H9 (cell line): Measurements from ENCODE around the gene OSBP2. TPM values are rescaled to one million over a fixed set of nuclear protein-coding genes. Genes with fewer than 3 reads are reported as not detected.

Experiments used
- DNase-seq: peaks from one replicate; pipeline ENCODE4 v3.0.0-alpha.2; 2017
- H2AFZ ChIP-seq: one replicate; pipeline ENCODE4 v1.6.1; 2013; ENCODE audit warnings: mild to moderate bottlenecking, low read length, control low read depth, moderate library complexity
- H2AK5ac ChIP-seq: 2 replicates; pipeline ENCODE4 v1.6.1; 2013; ENCODE audit warnings: low read length, control low read depth, mixed read lengths; ENCODE audit not compliant: insufficient read length
- H2BK120ac ChIP-seq: one replicate; pipeline ENCODE4 v1.6.1; 2013; ENCODE audit warnings: low read depth, mild to moderate bottlenecking, low read length, control low read depth, inconsistent platforms; ENCODE audit not compliant: poor library complexity, severe bottlenecking
- H2BK12ac ChIP-seq: 2 replicates; pipeline ENCODE4 v1.6.1; 2013; ENCODE audit warnings: low read length, control low read depth, mixed read lengths, low read depth; ENCODE audit not compliant: insufficient read length
- H2BK15ac ChIP-seq: 2 replicates; pipeline ENCODE4 v1.6.1; 2013; ENCODE audit warnings: low read depth, low read length, control low read depth
- H2BK20ac ChIP-seq: one replicate; pipeline ENCODE4 v1.6.1; 2013; ENCODE audit warnings: low read depth, mild to moderate bottlenecking, low read length, control low read depth, inconsistent platforms; ENCODE audit not compliant: poor library complexity, severe bottlenecking
- H2BK5ac ChIP-seq: 2 replicates; pipeline ENCODE4 v1.6.1; 2013; ENCODE audit warnings: low read length, control low read depth, mixed read lengths; ENCODE audit not compliant: insufficient read length
- H3K14ac ChIP-seq: 2 replicates; pipeline ENCODE4 v1.6.1; 2013; ENCODE audit warnings: low read length, control low read depth; ENCODE audit not compliant: insufficient read depth
- H3K18ac ChIP-seq: 2 replicates; pipeline ENCODE4 v1.6.1; 2013; ENCODE audit warnings: low read depth, mild to moderate bottlenecking, mixed read lengths, low read length, control low read depth; ENCODE audit not compliant: insufficient read length
- H3K23ac ChIP-seq: 2 replicates; pipeline ENCODE4 v1.6.1; 2013; ENCODE audit warnings: low read length, control low read depth, mixed read lengths, low read depth; ENCODE audit not compliant: insufficient read length
- H3K23me2 ChIP-seq: 2 replicates; pipeline ENCODE4 v1.6.1; 2013; ENCODE audit warnings: low read depth, mild to moderate bottlenecking, mixed read lengths, low read length, control low read depth; ENCODE audit not compliant: insufficient read length, poor library complexity, severe bottlenecking
- H3K27ac ChIP-seq: 2 replicates; pipeline ENCODE4 v1.5.1; 2013; ENCODE audit warnings: low read length, control low read depth, mixed read lengths, low read depth; ENCODE audit not compliant: insufficient read length
- H3K27me3 ChIP-seq: 2 replicates; pipeline ENCODE4 v1.6.1; 2013; ENCODE audit warnings: low read length, control low read depth, inconsistent platforms; ENCODE audit not compliant: insufficient read depth
- H3K4ac ChIP-seq: 2 replicates; pipeline ENCODE4 v1.6.1; 2013; ENCODE audit warnings: low read depth, mild to moderate bottlenecking, control low read depth, inconsistent platforms, low read length, moderate library complexity
- H3K4me1 ChIP-seq: 2 replicates; pipeline ENCODE4 v1.6.1; 2013; ENCODE audit warnings: low read length, control low read depth, inconsistent platforms; ENCODE audit not compliant: insufficient read depth
- H3K4me2 ChIP-seq: 2 replicates; pipeline ENCODE4 v1.6.1; 2013; ENCODE audit warnings: low read length, control low read depth, mixed read lengths; ENCODE audit not compliant: insufficient read length, insufficient read depth
- H3K56ac ChIP-seq: 2 replicates; pipeline ENCODE4 v1.6.1; 2013; ENCODE audit warnings: low read depth, mild to moderate bottlenecking, mixed read lengths, low read length, control low read depth; ENCODE audit not compliant: insufficient read length
- H3K79me1 ChIP-seq: 2 replicates; pipeline ENCODE4 v1.6.1; 2013; ENCODE audit warnings: low read depth, mild to moderate bottlenecking, moderate library complexity, low read length, control low read depth, inconsistent platforms; ENCODE audit not compliant: insufficient read depth, poor library complexity, severe bottlenecking
- H3K79me2 ChIP-seq: 2 replicates; pipeline ENCODE4 v1.6.1; 2013; ENCODE audit warnings: low read length, control low read depth, inconsistent platforms; ENCODE audit not compliant: insufficient read depth
- H3K9ac ChIP-seq: 2 replicates; pipeline ENCODE4 v1.6.1; 2013; ENCODE audit warnings: low read length, control low read depth, mixed read lengths; ENCODE audit not compliant: insufficient read length; ENCODE audit errors: extremely low read depth
- H3K9me3 ChIP-seq: one replicate; pipeline ENCODE4 v1.6.1; 2013; ENCODE audit warnings: low read depth, low read length, inconsistent platforms; ENCODE audit not compliant: control insufficient read depth
- H3T11ph ChIP-seq: one replicate; pipeline ENCODE4 v1.6.1; 2013; ENCODE audit warnings: mild to moderate bottlenecking, low read length, control low read depth, inconsistent platforms
- H4K20me1 ChIP-seq: one replicate; pipeline ENCODE4 v1.6.1; 2013; ENCODE audit not compliant: control insufficient read depth, insufficient read length, insufficient read depth
- H4K5ac ChIP-seq: 2 replicates; pipeline ENCODE4 v1.6.1; 2013; ENCODE audit warnings: low read depth, mild to moderate bottlenecking, mixed read lengths, low read length, control low read depth; ENCODE audit not compliant: insufficient read length
- H4K8ac ChIP-seq: replicated peaks from 2 replicates; pipeline ENCODE4 v1.6.1; 2013; ENCODE audit warnings: low read length, control low read depth, mixed read lengths, low read depth; ENCODE audit not compliant: insufficient read length
- H4K91ac ChIP-seq: 2 replicates; pipeline ENCODE4 v1.6.1; 2013; ENCODE audit warnings: low read depth, mild to moderate bottlenecking, moderate library complexity, mixed read lengths, low read length, control low read depth; ENCODE audit not compliant: insufficient read length
- H3K27ac Mint-ChIP-seq, 3 experiments: 2 replicates in 2 of 3; 3 replicates in 1 of 3; pipeline ENCODE4 v1.8.0; 2020 to 2021; ENCODE audit warnings: mixed read lengths in 3 of 3, mild to moderate bottlenecking in 1 of 3, moderate library complexity in 1 of 3
- H3K27me3 Mint-ChIP-seq: 2 replicates; pipeline ENCODE4 v1.8.0; 2021; ENCODE audit warnings: low read depth, mild to moderate bottlenecking, moderate library complexity, mixed read lengths
- H3K36me3 Mint-ChIP-seq, 3 experiments: 2 replicates in 2 of 3; 3 replicates in 1 of 3; pipeline ENCODE4 v1.8.0; 2020 to 2021; ENCODE audit warnings: low read depth in 3 of 3, mixed read lengths in 3 of 3; ENCODE audit not compliant: insufficient read depth in 1 of 3
- H3K4me1 Mint-ChIP-seq, 2 experiments: 2 replicates each; pipeline ENCODE4 v1.8.0; 2020; ENCODE audit warnings: mixed read lengths in 2 of 2
- H3K4me3 Mint-ChIP-seq, 2 experiments: 2 replicates in 1 of 2; 3 replicates in 1 of 2; pipeline ENCODE4 v1.8.0; 2020 to 2021; ENCODE audit warnings: mild to moderate bottlenecking in 2 of 2, mixed read lengths in 2 of 2, moderate library complexity in 1 of 2
- H3K9me3 Mint-ChIP-seq, 2 experiments: 2 replicates in 1 of 2; 3 replicates in 1 of 2; pipeline ENCODE4 v1.8.0; 2020; ENCODE audit warnings: mild to moderate bottlenecking in 2 of 2, mixed read lengths in 2 of 2, moderate library complexity in 1 of 2
- WGBS: extraction: QIAGEN DNeasy Blood & Tissue Kit; methylation state at CpG from one replicate; pipeline ENCODE4 v1.1.7; 2013; ENCODE audit warnings: missing lambda C conversion rate, low lambda C conversion rate, mixed read lengths; ENCODE audit not compliant: insufficient read length; ENCODE audit errors: extremely low coverage; 5-methylcytosine and 5-hydroxymethylcytosine counted together
- total RNA-seq: library from RNA; stranded (reverse); gene quantifications from 2 replicates; pipeline ENCODE4 v1.2.1, GENCODE V29; 2021
- TF ChIP-seq, protein P1 (sequence below): fragments of 200-600 bp; sonication (generic); conservative IDR thresholded peaks from 3 replicates; pipeline ENCODE4 v1.8.0; 2021; ENCODE audit warnings: antibody characterized with exemption, mild to moderate bottlenecking

Gene OSBP2
- total RNA-seq, 1 experiment from 2014 or later: 3.4 TPM

DNA sequence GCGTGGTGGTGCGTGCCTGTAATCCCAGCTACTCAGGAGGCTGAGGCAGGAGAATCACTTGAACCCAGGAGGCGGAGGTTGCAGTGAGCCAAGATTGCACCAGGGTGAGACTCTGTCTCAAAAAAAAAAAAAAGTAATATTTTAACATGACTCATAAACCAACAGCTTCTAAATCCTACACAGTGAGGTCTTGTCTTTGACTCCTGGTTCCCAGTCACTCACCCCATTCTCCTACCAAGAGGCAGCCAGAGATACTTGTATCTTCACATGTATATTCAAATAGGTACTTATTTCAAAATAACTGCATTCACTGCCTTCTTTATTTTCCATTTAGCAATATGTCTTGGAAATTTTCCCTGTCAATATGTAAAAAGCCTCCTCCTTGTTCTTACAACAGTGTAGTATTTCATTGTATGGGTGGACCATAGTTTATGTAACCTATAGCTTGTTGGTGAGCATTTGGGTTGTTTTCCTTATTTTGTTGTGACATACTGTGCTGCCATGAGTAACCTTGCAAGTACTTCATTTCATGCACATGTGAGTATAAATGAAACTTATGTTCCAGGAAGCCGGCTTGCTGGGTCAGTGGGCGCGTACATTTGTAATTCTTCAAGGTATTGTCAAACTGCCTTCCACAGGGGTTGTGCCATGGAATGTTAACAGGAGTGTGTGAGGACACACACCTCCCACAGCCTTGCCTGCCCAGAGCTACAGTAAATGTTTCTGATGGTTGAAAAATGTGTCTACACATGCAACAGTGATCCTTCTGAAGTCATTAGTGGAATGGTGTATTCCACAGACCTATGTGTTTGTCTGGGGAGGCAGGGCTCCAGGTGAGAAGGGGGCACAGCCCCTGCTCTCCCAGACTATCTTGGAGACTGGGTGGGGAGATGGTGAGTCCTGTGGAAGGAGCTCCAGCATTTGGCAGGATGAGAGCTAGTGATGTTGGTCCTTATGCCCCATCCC, 47.9 kb downstream of the OSBP2 start:
- no peaks in the 10 kb centered on the region for H3K23me2 ChIP-seq
- no peak overlapping the region for H2BK20ac ChIP-seq
- H3K79me2 ChIP-seq: no peaks in the 10 kb centered on the region
- H2BK15ac ChIP-seq: no peak overlapping the region
- H4K91ac ChIP-seq: no peak overlapping the region
- no peak overlapping the region for H2AK5ac ChIP-seq
- Mint-ChIP-seq H3K9me3 (no peaks in the 10 kb centered on the region), H3K36me3 (no peaks in the 10 kb centered on the region), H3K27me3 (no peaks in the 10 kb centered on the region), H3K27ac (no peak overlapping the region; a peak in 1 of 7 replicates), H3K4me3 (no peak overlapping the region), H3K4me1 (peaks cover 22 to 23% of the 10 kb centered on the region in 2 experiments)
- no peak overlapping the region for H3K27ac ChIP-seq
- no peaks in the 10 kb centered on the region for H3K79me1 ChIP-seq
- peaks cover 5% of the 10 kb centered on the region; the same call in 1 of the 2 replicates for H3K4me1 ChIP-seq
- no peak overlapping the region for H2BK12ac ChIP-seq
- DNase-seq: no peak
- no peak overlapping the region for H3K4ac ChIP-seq
- H3K27me3 ChIP-seq: no peaks in the 10 kb centered on the region
- no peak overlapping the region for H3K18ac ChIP-seq
- no peak overlapping the region for H3T11ph ChIP-seq
- H3K56ac ChIP-seq: no peak overlapping the region
- H4K8ac ChIP-seq: no peak overlapping the region
- H3K9me3 ChIP-seq: no peaks in the 10 kb centered on the region
- no peak overlapping the region for H2BK5ac ChIP-seq
- H3K9ac ChIP-seq: no peak overlapping the region
- H2AFZ ChIP-seq: no peak overlapping the region
- no CpG with 5 or more reads among the region's 6 CpGs for whole genome bisulfite sequencing
- H4K20me1 ChIP-seq: no peaks in the 10 kb centered on the region
- TF ChIP-seq, protein P1, sequence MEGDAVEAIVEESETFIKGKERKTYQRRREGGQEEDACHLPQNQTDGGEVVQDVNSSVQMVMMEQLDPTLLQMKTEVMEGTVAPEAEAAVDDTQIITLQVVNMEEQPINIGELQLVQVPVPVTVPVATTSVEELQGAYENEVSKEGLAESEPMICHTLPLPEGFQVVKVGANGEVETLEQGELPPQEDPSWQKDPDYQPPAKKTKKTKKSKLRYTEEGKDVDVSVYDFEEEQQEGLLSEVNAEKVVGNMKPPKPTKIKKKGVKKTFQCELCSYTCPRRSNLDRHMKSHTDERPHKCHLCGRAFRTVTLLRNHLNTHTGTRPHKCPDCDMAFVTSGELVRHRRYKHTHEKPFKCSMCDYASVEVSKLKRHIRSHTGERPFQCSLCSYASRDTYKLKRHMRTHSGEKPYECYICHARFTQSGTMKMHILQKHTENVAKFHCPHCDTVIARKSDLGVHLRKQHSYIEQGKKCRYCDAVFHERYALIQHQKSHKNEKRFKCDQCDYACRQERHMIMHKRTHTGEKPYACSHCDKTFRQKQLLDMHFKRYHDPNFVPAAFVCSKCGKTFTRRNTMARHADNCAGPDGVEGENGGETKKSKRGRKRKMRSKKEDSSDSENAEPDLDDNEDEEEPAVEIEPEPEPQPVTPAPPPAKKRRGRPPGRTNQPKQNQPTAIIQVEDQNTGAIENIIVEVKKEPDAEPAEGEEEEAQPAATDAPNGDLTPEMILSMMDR: no peak
- H3K14ac ChIP-seq: no peak overlapping the region
- no peak overlapping the region for H3K4me2 ChIP-seq
- no peak overlapping the region for H2BK120ac ChIP-seq
- H4K5ac ChIP-seq: no peak overlapping the region
- H3K23ac ChIP-seq: no peak overlapping the region
